ENCODE measurements around the gene TRPM3. TPM values are rescaled to one million over a fixed set of nuclear protein-coding genes. Genes with fewer than 3 reads are reported as not detected.

Gene TRPM3
- total and polyA plus RNA-seq, 2 of the 8 experiments (the other 6 are each of a cell fraction or from before 2014, with no cell fraction given): 2.4 to 10.9 TPM

DNA sequence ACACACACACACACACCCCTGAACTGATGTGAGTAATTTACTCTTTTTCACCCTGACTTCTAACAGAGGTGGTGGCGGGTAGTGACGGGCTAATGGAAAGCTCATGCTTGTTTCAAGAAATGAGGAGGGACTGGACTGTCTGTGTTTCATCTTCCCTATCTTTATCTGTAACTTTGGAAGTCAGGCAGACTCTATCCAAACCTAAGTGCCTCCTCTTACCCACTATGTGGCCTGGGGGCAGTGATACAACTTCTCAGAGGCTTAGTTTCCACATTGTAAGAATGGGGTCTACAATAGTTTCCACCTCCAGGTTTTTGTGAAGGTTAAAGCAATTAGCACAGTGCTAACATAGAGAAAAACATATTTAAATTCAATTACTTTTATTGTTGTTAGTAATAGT is 5.9 kb upstream of the TRPM3 start:
- Histone ChIP-seq H3K4me2 (ENCODE audit: insufficient read depth in 1 of 2, low read depth in 2 of 2, low read length in 2 of 2) (no peak overlapping the region), H3K79me2 (ENCODE audit: control insufficient read depth in 1 of 2, insufficient read depth in 2 of 2, low read length in 2 of 2) (peaks cover 0 to 13% of the 10 kb centered on the region in 2 experiments; a peak in 2 of 4 replicates), H3K14ac (ENCODE audit: insufficient read length) (no peak overlapping the region), H3K4me1 (replicated peaks in 1 of 4; ENCODE audit: control insufficient read depth in 3 of 4, insufficient read depth in 4 of 4, low read length in 3 of 4) (peaks cover 0 to 16% (median 5%) of the 10 kb centered on the region in 4 experiments; a peak in 4 of 7 replicates), H2BK5ac (ENCODE audit: low read depth, low read length) (no peak overlapping the region), H3K79me1 (ENCODE audit: low read depth, low read length) (no peaks in the 10 kb centered on the region), H3K9me3 (ENCODE audit: insufficient read depth in 2 of 2, low read depth in 1 of 2, low read length in 1 of 2) (no peaks in the 10 kb centered on the region; a peak in 1 of 4 replicates), H4K91ac (replicated peaks; ENCODE audit: insufficient read length, low read length) (no peak overlapping the region), H3K23ac (ENCODE audit: insufficient read length) (no peak overlapping the region), H3K18ac (ENCODE audit: extremely low read depth, low read length) (no peak overlapping the region), H3K23me2 (ENCODE audit: low read depth, low read length) (no peaks in the 10 kb centered on the region), H3K4me3 (ENCODE audit: extremely low read depth in 1 of 4, insufficient read depth in 2 of 4, low read depth in 3 of 4, low read length in 4 of 4) (no peak overlapping the region), H3K56ac (replicated peaks; ENCODE audit: insufficient read length, low read depth, low read length) (no peak overlapping the region), H3K27ac (ENCODE audit: low read depth, low read length) (no peak overlapping the region), H4K20me1 (replicated peaks in 1 of 2; ENCODE audit: control insufficient read depth in 1 of 2, insufficient read depth in 2 of 2, low read length in 2 of 2) (no peaks in the 10 kb centered on the region), H2BK15ac (ENCODE audit: low read length) (no peak overlapping the region), H2BK12ac (ENCODE audit: low read depth, low read length) (no peak overlapping the region), H3K9ac (replicated peaks in 1 of 4; ENCODE audit: extremely low read depth in 1 of 4, low read depth in 3 of 4, low read length in 3 of 4) (no peak overlapping the region), H3K36me3 (ENCODE audit: control insufficient read depth in 2 of 4, insufficient read depth in 4 of 4, low read length in 3 of 4) (peaks cover 0 to 3% (median 0%) of the 10 kb centered on the region in 4 experiments; a peak in 1 of 8 replicates), H2BK20ac (ENCODE audit: low read length) (no peak overlapping the region), H4K5ac (ENCODE audit: insufficient read length, low read depth, low read length) (no peak overlapping the region), H4K8ac (ENCODE audit: extremely low read depth, insufficient read depth, low read length) (no peak overlapping the region), H3K27me3 (replicated peaks in 1 of 4; ENCODE audit: control insufficient read depth in 3 of 4, extremely low read depth in 1 of 4, insufficient read depth in 3 of 4, low read length in 3 of 4) (no peaks in the 10 kb centered on the region), H2AFZ (ENCODE audit: low read length) (no peak overlapping the region), H2BK120ac (replicated peaks; ENCODE audit: low read depth, low read length) (no peak overlapping the region), H3K4ac (replicated peaks; ENCODE audit: insufficient read length, low read depth, low read length) (no peak overlapping the region), H2AK5ac (ENCODE audit: low read depth, low read length) (no peak overlapping the region)
- DNase-seq (ENCODE audit: low read depth in 1 of 2, low spot score in 2 of 2): no peak
- ChIA-PET CTCF (ENCODE audit: partially characterized antibody) (interaction anchor here (0.6 to 2.2 kb wide), 5 partner anchors 9 to 203 kb away, joined by 3 to 7 read pairs (median 4); no protein-coding TSS in a partner anchor), POLR2A (ENCODE audit: partially characterized antibody) (interaction anchor here (1.2 kb wide), 2 partner anchors 9 to 13 kb away, joined by 3 to 4 read pairs; no protein-coding TSS in a partner anchor)
- WGBS, 2 experiments (ENCODE audit: extremely low coverage in 1 of 2, insufficient coverage in 1 of 2, insufficient read length in 1 of 2, insufficient replicate concordance in 2 of 2, low coverage in 1 of 2, low lambda C conversion rate in 2 of 2, missing lambda C conversion rate in 1 of 2): 97% methylated on average over 2 of the region's 2 CpGs; no CpG with 5 or more reads in 1 of the 2 experiments
- no peak for FAIRE-seq

All from H1 (cell line).